Subcutaneous adipose tissue (tissue), 4 donors: ENCODE data around the gene MISP3. TPM values are rescaled to one million over a fixed set of nuclear protein-coding genes. Genes with fewer than 3 reads are reported as not detected.

Experiments used
- CTCF ChIP-seq: fragments of 450-650 bp; IDR thresholded peaks from one replicate; pipeline ENCODE4 v1.5.1; 2016; ENCODE audit warnings: low read depth, mild to moderate bottlenecking, control low read depth, antibody characterized with exemption, moderate library complexity
- total RNA-seq, 4 donors: library from RNA; depleted of rRNA; stranded (reverse); fragments of >200 nt; gene quantifications; one replicate each; pipeline ENCODE4 v1.1.0, GENCODE V29; 2016

MISP3 gene
- 1 to 10 TPM in 3 of 4 donors, not detected in 1; 1.3 to 3.7 (median 3.6) TPM for total RNA-seq

- no peak for TF ChIP-seq CTCF
Observed at GRCh38 chr19:14072535-14073260, at the start of gene MISP3. MISP3 (plus strand) TSS chr19:14072786; CDS start chr19:14073310, 524 bp downstream.

- no peak for TF ChIP-seq CTCF
Observed at GRCh38 chr19:14023404-14024235, 49.0 kb upstream of the MISP3 start.

GRCh38 chr19:14027856-14028450 is 44.6 kb upstream of the MISP3 start, which contains the start of gene RLN3:
RLN3 (plus strand) TSS chr19:14028148; CDS start chr19:14028205, 57 bp downstream.
- no peak for TF ChIP-seq CTCF

- TF ChIP-seq CTCF, result no peak
Observed at GRCh38 chr19:14028901-14029300, 43.7 kb upstream of the MISP3 start.

GRCh38 chr19:14030997-14031718 is 41.4 kb upstream of the MISP3 start:
- TF ChIP-seq CTCF, result no peak

GRCh38 chr19:14031719-14032480 is 40.7 kb upstream of the MISP3 start, which contains the start of gene IL27RA:
IL27RA (plus strand) TSS chr19:14031762; CDS start chr19:14031873, 111 bp downstream.
- TF ChIP-seq CTCF, result no peak
